ENCODE data around the gene MPPED2. TPM values are rescaled to one million over a fixed set of nuclear protein-coding genes. Genes with fewer than 3 reads are reported as not detected.
A peak's percentile ranks its signal among the peaks of the same experiment; 100 is the strongest.

Gene MPPED2
- total RNA-seq, 1 experiment from 2014 or later = 9.8 TPM

DNA sequence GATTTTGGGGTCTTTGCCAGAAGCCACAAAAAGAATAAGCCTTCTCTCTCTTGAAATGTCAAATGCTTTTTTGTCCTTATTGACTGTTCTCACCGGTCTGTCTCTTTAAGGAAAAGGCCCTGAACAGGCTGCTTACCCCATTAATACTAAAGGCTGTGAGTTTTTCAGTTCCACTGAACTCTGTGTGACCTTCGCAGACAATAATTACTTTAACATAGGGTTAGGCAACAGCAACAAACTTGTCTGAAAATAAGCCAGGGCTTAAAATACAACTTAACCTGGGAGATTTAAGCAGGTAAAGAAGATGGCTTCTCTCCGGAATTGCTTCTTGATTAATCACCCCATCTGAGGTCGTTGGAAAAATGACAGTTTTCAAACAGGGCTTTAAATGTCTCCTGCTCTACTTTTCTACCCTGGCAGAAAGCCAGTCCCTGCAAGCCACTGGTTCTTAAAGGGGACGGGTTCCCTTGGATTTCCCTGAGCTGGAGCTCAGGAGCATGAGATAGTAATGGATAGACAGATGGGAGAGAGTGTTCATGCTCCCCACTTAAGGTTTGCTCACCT is 193.8 kb downstream of the MPPED2 start:
- Histone ChIP-seq H3K9me3 (replicated peaks) (no peaks in the 10 kb centered on the region; the same call in 1 of the 2 replicates), H3K4me3 (peak overlapping the region; percentile 31), H3K36me3 (no peaks in the 10 kb centered on the region), H3K27me3 (no peaks in the 10 kb centered on the region), H3K4me1 (peaks cover 58% of the 10 kb centered on the region), H3K27ac (peak overlapping the region; percentile 44)
- peak; percentile 63 to 86 for DNase-seq

DNA sequence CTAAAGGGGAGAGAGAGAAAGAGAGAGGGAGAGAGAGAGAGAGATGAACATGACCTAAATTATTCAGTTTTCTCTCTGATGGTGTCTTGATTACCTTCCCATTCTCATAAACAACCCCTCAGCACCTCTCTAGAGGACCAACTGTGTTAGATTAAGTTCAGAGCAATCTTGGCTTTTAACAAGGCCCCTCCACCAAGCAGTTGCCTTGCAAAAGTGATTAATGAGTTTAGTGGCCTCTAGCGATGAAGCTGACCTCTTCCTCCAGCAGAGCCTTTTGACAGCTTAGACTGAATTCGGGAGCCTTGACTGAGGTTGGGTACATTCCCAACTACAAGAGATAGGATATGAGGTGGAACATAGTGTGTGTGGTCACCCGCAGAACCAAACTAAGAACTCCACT is 197.2 kb downstream of the MPPED2 start:
- H3K9me3 ChIP-seq (replicated peaks) = peaks cover 5% of the 10 kb centered on the region; the same call in 1 of the 2 replicates
- peak overlapping the region; percentile 53; the same call in 1 of the 2 replicates for H3K27ac ChIP-seq
- no peaks in the 10 kb centered on the region for H3K27me3 ChIP-seq
- no peaks in the 10 kb centered on the region for H3K36me3 ChIP-seq
- H3K4me1 ChIP-seq = peaks cover 48% of the 10 kb centered on the region
- DNase-seq = no peak
- H3K4me3 ChIP-seq = no peak overlapping the region

DNA sequence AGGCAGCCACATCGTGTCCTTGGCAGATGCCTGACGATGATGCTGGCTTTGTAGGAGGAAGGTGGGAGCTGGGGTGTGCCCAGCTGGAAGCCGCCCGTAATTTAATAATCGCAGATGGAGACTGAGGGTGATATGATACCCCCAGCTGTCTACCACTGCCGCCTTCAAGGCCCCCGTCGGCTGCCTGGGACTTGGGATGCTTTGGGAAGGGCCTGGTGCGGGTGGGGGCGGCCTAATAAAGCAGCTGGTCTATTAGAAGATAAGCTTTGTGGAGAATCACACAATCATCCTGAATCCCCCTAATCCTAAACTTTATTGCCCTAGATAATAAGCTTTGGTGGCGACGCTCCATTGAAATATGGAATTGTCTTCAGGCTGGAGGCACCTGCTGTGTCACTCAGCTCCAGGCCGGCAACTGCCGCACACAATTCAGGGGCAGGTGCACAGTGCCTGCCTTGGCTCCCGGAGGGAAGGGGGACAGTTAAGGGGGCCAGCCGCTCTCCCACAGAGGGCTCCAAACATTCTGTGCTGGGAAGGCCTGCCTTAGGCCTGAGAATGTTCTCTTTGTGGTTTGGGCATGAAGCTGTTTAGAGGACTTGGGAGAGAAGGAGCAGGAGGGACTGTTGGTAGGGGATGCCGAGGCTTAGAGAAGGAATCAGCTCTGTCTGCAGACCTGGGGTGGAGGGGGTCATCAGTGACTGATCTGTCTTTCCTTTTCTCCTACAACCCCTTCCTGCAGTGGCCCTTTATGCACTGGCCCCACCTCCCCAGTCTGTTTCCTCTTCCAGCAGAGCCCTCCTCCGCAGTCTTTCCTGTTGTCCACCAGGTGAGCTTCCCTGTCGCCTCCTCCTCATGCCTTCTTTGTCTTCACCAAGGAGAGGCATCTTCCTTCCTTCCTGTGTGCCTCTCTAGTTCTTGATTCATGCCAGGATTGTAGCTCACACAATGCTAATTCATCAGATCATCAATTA is 198.0 kb downstream of the MPPED2 start:
- Histone ChIP-seq H3K4me1 (peaks cover 45% of the 10 kb centered on the region), H3K27me3 (no peaks in the 10 kb centered on the region), H3K36me3 (no peaks in the 10 kb centered on the region), H3K4me3 (no peak overlapping the region), H3K27ac (peak overlapping the region; percentile 53), H3K9me3 (replicated peaks) (0 out of 2 replicates have a peak, but pooled peaks cover 5% of the 10 kb centered on the region)
- peak; percentile 94 to 98 for DNase-seq

DNA sequence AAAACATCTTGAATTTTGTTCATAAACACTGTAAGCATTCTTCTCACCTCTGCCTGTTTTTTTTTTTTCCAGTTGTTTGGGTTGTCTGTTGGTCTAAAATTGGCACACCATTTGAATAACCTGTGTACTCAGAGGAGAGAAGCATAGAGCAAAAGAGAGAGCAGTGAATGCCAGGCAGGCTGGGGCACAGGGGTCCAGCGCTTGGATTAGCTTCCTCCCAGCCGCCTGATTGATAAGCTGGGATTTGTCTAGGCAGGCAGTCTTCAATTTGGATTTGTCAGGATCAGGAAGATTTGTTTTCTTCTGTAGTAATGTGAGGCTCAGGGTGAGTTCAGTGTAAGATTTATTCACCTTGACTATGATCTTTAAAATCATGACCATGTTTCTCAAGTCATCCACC is 204.3 kb downstream of the MPPED2 start:
- Histone ChIP-seq H3K9me3 (replicated peaks) (0 out of 2 replicates have a peak, but pooled peaks cover 5% of the 10 kb centered on the region), H3K27me3 (no peaks in the 10 kb centered on the region), H3K36me3 (no peaks in the 10 kb centered on the region), H3K27ac (no peak overlapping the region), H3K4me1 (peaks cover 3% of the 10 kb centered on the region), H3K4me3 (no peak overlapping the region)
- no peak for DNase-seq

DNA sequence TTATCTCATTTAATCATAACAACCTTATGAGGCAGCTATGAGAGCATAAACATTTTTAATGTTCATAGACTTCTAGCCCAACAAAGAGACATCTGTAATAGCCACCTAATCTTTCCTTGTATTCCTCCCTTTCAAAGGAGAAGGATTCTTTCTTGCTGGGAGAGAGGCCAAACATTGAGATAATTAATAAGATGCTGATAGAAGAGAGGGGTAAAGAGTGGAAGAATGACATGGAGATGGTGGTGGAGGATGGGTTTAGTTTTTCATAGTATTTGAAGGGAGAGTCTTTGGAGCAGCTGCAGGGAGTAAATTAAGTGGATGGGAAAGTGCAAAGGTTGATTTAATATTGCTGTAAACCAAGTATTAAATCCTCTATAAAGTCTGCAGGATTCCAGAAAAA is 205.3 kb downstream of the MPPED2 start:
- Histone ChIP-seq H3K36me3 (no peaks in the 10 kb centered on the region), H3K27me3 (no peaks in the 10 kb centered on the region), H3K4me3 (no peak overlapping the region), H3K27ac (no peak overlapping the region), H3K9me3 (replicated peaks) (no peaks in the 10 kb centered on the region), H3K4me1 (no peaks in the 10 kb centered on the region)
- DNase-seq = no peak

DNA sequence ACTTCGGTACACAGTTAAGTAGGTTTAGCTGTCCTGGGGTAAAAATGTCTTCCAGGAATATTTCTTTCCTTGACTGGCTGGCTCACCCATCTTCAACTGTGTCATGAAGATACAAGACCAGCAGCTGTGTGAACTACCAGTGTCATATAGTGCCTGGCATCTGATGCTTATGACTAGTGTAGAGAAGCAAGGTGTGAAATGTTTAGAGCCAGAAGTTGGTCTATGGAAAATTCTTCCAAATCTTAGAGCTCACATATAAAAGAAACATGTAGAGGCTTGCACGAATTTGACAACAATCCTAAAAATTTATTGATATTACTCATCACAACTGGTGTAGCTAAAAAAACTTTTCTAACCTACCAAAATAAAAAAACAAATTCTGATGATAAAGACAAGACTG is 208.8 kb downstream of the MPPED2 start:
- Histone ChIP-seq H3K27me3 (no peaks in the 10 kb centered on the region), H3K9me3 (replicated peaks) (no peaks in the 10 kb centered on the region), H3K4me1 (no peaks in the 10 kb centered on the region), H3K4me3 (no peak overlapping the region), H3K27ac (no peak overlapping the region), H3K36me3 (no peaks in the 10 kb centered on the region)
- DNase-seq = no peak

DNA sequence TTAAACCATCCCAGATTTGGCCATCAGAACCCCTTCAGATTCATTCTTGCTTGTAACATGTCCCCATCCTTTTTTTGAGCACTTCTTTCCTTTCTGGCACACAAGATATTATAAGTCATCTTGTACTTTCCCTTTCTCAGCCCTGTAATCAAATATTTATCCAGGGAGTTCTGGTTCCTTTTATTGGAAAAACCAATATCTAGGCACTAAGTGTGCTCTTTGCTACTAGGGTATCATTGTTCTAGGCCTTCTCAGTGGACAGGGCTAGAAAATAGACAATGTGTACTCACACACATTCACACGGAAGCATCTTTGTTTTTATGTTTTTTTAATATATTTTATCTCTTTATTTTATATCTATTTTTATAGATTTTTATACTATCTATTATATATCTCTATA is 216.0 kb downstream of the MPPED2 start:
- no peak overlapping the region for H3K4me3 ChIP-seq
- peaks cover 18% of the 10 kb centered on the region for H3K4me1 ChIP-seq
- no peaks in the 10 kb centered on the region for H3K9me3 ChIP-seq (replicated peaks)
- no peaks in the 10 kb centered on the region for H3K36me3 ChIP-seq
- H3K27ac ChIP-seq = no peak overlapping the region
- no peaks in the 10 kb centered on the region for H3K27me3 ChIP-seq
- no peak for DNase-seq

DNA sequence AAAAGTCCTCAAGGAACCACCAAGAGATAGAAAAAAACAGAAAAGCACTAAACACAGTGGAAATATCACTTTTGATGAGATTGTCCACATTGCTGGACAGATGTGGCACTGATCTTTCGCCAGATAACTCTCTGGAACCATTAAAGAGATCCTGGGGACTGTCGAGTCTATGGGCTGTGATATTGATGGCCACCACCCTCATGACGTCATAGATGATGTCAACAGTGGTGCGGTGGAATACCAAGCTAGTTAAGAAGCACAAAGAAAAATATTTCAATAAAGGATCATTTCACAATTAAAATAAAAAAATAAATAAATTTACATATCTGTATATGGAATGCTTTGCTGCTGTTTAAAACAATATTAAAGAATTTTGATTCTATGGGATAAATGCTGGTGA is 217.8 kb downstream of the MPPED2 start:
- Histone ChIP-seq H3K9me3 (replicated peaks) (no peaks in the 10 kb centered on the region), H3K27me3 (no peaks in the 10 kb centered on the region), H3K27ac (no peak overlapping the region), H3K36me3 (no peaks in the 10 kb centered on the region), H3K4me1 (peaks cover 32% of the 10 kb centered on the region), H3K4me3 (no peak overlapping the region)
- no peak for DNase-seq

DNA sequence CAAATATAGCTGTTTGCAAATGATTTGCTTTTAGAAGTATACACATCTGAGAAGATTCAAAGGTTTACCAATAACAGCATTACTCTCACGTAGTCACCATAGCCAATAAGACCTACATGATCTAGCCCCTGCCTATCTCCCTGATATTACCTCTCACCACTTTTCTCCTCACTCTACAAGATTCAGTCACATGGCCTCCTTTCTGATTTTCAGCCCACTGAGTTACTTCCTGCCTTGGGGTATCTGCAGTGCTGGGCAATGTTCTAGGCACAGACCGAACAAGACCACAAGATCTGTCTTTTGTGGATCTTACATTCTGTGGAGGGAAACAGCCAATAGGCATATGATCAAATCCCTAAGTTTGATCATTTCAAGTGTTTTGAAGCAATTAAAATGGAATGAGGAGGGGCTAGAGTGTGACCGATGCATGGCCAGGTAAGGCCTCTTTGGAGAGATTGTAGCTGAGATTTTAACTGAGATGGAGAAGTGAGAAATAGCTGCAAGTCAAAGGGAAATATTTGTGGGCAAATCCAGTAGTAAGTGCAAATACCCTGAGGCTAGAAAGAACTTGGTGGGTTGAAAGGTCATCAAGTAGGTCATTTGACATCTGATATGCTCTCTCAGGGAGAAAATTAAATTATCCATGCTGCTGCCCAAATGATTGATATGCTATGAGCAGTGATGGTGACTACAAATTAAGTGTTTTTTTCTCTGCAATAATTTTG is 220.2 kb downstream of the MPPED2 start:
- peak; percentile 17 to 70 for DNase-seq
- H3K36me3 ChIP-seq = no peaks in the 10 kb centered on the region
- peak overlapping the region; percentile 24 for H3K27ac ChIP-seq
- no peaks in the 10 kb centered on the region for H3K27me3 ChIP-seq
- peaks cover 32% of the 10 kb centered on the region for H3K4me1 ChIP-seq
- no peak overlapping the region for H3K4me3 ChIP-seq
- H3K9me3 ChIP-seq (replicated peaks) = no peaks in the 10 kb centered on the region

DNA sequence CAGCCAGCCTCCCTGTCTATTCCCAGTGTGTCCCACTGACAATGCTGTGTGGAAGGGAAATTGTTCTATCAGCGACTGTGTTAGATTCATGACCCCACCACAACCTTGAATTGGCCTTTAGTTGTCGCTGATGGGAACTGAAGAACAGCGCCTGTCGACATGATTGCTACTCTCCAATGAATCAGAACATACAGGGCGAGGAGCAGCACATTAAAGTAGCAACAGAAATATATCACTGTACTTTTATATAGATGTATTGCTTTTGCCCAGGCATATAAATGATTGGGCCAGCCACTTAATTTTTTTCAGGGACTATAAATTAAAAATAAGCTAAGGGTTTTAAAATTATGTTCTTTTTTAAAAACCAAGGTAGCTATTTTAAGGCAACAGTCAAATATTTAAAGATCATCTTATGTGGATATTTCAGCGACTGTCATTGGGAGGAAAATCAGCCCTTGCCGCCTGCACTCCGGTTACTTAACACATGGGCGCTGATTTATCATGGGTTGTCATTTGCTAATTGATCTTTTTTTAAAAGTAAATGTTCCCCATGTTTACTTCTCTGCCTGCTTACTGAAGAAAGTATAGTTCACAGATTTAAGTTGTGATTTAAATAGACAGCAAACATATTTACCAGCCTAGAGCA is 221.2 kb downstream of the MPPED2 start:
- Histone ChIP-seq H3K27me3 (no peaks in the 10 kb centered on the region), H3K4me3 (no peak overlapping the region; the same call in 1 of the 2 replicates), H3K36me3 (no peaks in the 10 kb centered on the region), H3K27ac (peak overlapping the region; percentile 39; the same call in 1 of the 2 replicates), H3K9me3 (replicated peaks) (no peaks in the 10 kb centered on the region), H3K4me1 (peaks cover 32% of the 10 kb centered on the region)
- no peak for DNase-seq

DNA sequence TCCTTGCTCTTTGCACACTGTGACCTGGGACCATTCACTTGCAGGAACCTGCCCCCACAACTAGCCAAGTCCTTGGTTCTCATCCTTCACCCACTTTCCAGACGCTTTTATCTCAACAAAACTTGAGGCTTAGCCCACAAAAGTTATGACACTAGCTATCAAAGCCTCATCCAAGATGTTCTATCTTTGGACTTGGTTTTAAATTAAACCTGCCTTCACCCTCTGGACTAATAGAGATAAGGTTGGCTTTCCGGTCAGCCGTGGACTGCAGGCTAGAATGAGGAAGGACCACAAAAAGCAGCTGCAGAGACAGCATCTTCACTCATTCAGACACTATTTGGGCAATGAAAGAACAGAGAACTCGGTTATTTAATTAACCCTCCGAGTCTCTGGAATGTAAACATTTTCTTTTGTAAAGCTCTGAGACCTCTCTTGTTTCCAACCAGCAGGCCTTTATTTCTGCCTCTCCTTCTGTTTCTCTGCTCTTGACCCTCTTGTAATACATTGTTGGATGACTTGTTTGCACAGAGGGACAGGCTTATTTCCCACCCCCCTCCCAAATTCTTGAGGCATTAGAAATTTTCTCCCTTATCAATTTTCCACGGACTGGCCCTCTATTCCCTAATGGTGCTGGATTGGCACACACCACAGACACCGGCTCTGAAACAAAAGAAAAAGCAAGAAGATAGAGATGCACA is 221.9 kb downstream of the MPPED2 start:
- Histone ChIP-seq H3K4me1 (peaks cover 32% of the 10 kb centered on the region), H3K4me3 (no peak overlapping the region; the same call in 1 of the 2 replicates)

DNA sequence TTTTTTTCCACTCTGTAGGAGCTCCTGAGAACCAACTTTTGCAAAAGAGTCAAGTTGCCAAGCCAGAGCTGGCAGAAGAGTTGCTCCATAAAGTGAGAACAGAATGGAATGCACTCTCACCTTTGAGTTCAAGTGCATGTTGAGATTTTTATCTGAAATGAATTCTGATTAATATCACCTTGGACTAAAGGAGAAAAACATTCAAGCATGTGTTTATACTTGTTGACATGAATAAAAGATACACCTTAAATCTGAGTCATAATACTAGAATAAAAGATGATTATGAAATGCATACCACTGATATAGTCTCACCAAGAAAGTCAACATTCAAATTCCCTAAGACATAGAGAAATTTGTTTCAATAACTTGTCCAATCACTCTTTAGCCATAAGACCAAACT is 225.4 kb downstream of the MPPED2 start:
- no peaks in the 10 kb centered on the region for H3K36me3 ChIP-seq
- no peak for DNase-seq
- no peak overlapping the region for H3K27ac ChIP-seq
- H3K4me1 ChIP-seq = peaks cover 20% of the 10 kb centered on the region
- no peak overlapping the region for H3K4me3 ChIP-seq
- no peaks in the 10 kb centered on the region for H3K9me3 ChIP-seq (replicated peaks)
- no peaks in the 10 kb centered on the region for H3K27me3 ChIP-seq

More for the DNA sequence above, 221.9 kb downstream of the MPPED2 start:
- no peaks in the 10 kb centered on the region for H3K9me3 ChIP-seq (replicated peaks)
- H3K27ac ChIP-seq = peak overlapping the region; percentile 39; the same call in 1 of the 2 replicates
- no peaks in the 10 kb centered on the region for H3K27me3 ChIP-seq
- peak; percentile 27 to 67 for DNase-seq
- no peaks in the 10 kb centered on the region for H3K36me3 ChIP-seq

Data from SJCRH30 (cell line).